Suprapubic skin (tissue), 4 donors: ENCODE data around the gene SYT15. TPM values are rescaled to one million over a fixed set of nuclear protein-coding genes. Genes with fewer than 3 reads are reported as not detected.
A peak's percentile ranks its signal among the peaks of the same experiment; 100 is the strongest.
"Not testable (repeated sequence)": the region's sequence is repeated elsewhere in the genome, so short reads cannot be mapped to it uniquely, and the experiment has no call there.

ENCODE experiments used
- DNase-seq, 2 donors: peaks; one replicate each; pipeline ENCODE4 v3.0.0-alpha.2; 2019; ENCODE audit warnings: low spot score in 2 of 2
- H3K27ac ChIP-seq: fragments of 200-600 bp; sonication (generic); one replicate; pipeline ENCODE4 v1.5.1; 2019
- H3K27me3 ChIP-seq: fragments of 200-600 bp; sonication (generic); one replicate; pipeline ENCODE4 v1.5.1; 2019
- H3K36me3 ChIP-seq: fragments of 200-600 bp; sonication (generic); one replicate; pipeline ENCODE4 v1.5.1; 2019
- H3K4me1 ChIP-seq: fragments of 200-600 bp; sonication (generic); one replicate; pipeline ENCODE4 v1.5.1; 2019
- H3K4me3 ChIP-seq: fragments of 200-600 bp; sonication (generic); one replicate; pipeline ENCODE4 v1.5.1; 2019; ENCODE audit warnings: mild to moderate bottlenecking
- H3K9me3 ChIP-seq: fragments of 200-600 bp; sonication (generic); one replicate; pipeline ENCODE4 v1.5.1; 2019
- EP300 ChIP-seq: sonication (generic); formaldehyde crosslinking; IDR thresholded peaks from one replicate; pipeline ENCODE4 v1.6.1; 2017; ENCODE audit warnings: antibody characterized with exemption
- POLR2A ChIP-seq, 2 donors: fragments of 450-650 bp; IDR thresholded peaks; one replicate each; pipeline ENCODE4 v1.6.1; 2017; ENCODE audit warnings: antibody characterized with exemption in 2 of 2, mild to moderate bottlenecking in 2 of 2, moderate library complexity in 2 of 2
- POLR2AphosphoS5 ChIP-seq, 3 donors: sonication (generic); formaldehyde crosslinking; IDR thresholded peaks; one replicate each; pipeline ENCODE4 v1.6.1; 2017; ENCODE audit warnings: antibody characterized with exemption in 3 of 3
- WGBS: methylation state at CpG from one replicate; pipeline ENCODE4 v1.1.5; 2018; 5-methylcytosine and 5-hydroxymethylcytosine counted together
- total RNA-seq, 4 donors: library from RNA; depleted of rRNA; stranded (reverse); fragments of >200 nt; gene quantifications; one replicate each; pipeline ENCODE4 v1.1.0, GENCODE V29; 2016
- TF ChIP-seq, protein P1 (sequence below), 2 donors: fragments of 200-600 bp in 1 of 2; fragments of 450-650 bp in 1 of 2; sonication (generic) in 1 of 2; IDR thresholded peaks; one replicate each; pipeline ENCODE4 v1.5.1; 2016 to 2019; ENCODE audit warnings: antibody characterized with exemption in 2 of 2, mild to moderate bottlenecking in 1 of 2, moderate library complexity in 1 of 2

Gene SYT15
- total RNA-seq, 4 donors from 2014 or later = 0.26 to 4.0 (median 2.6) TPM

DNA sequence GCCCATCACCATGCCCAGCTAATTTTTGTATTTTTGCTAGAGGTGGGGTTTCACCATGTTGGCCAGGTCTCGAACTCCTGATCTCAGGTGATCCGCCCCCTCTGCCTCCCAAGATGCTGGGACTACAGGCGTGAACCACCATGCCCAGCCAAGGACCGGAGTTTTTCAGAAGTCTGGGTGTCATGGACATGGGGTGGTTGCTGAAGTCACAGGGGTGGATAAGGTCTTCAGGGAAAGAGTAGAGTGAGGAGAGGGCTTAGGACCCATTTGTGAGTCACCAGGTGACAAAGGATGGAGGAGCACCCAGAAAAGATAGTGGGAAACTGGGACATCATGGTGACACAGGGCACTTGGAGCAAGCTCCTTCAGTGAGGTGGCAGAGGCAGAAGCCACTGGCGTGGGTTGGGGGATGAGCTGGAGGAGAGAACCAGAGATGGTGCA, 19.7 kb upstream of the SYT15 start:
- H3K36me3 ChIP-seq = no peaks in the 10 kb centered on the region
- DNase-seq = peak; percentile 52 to 75
- WGBS = 93% methylated on average over 5 of the region's 5 CpGs
- no peak overlapping the region for H3K27ac ChIP-seq
- TF ChIP-seq POLR2A (IDR thresholded peaks at IDR 0.05) (no peak), EP300 (no peak), POLR2AphosphoS5 (IDR thresholded peaks at IDR 0.05) (no peak)
- TF ChIP-seq, protein P1, sequence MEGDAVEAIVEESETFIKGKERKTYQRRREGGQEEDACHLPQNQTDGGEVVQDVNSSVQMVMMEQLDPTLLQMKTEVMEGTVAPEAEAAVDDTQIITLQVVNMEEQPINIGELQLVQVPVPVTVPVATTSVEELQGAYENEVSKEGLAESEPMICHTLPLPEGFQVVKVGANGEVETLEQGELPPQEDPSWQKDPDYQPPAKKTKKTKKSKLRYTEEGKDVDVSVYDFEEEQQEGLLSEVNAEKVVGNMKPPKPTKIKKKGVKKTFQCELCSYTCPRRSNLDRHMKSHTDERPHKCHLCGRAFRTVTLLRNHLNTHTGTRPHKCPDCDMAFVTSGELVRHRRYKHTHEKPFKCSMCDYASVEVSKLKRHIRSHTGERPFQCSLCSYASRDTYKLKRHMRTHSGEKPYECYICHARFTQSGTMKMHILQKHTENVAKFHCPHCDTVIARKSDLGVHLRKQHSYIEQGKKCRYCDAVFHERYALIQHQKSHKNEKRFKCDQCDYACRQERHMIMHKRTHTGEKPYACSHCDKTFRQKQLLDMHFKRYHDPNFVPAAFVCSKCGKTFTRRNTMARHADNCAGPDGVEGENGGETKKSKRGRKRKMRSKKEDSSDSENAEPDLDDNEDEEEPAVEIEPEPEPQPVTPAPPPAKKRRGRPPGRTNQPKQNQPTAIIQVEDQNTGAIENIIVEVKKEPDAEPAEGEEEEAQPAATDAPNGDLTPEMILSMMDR (IDR thresholded peaks at IDR 0.05) = no peak
- no peaks in the 10 kb centered on the region for H3K9me3 ChIP-seq
- peaks cover 64% of the 10 kb centered on the region for H3K27me3 ChIP-seq
- H3K4me1 ChIP-seq = peaks cover 19% of the 10 kb centered on the region
- no peak overlapping the region for H3K4me3 ChIP-seq

GRCh38 chr10:46560381-46560780, 18.5 kb upstream of the SYT15 start:
- Histone ChIP-seq H3K4me3 (no peak overlapping the region), H3K27ac (no peak overlapping the region), H3K9me3 (no peaks in the 10 kb centered on the region), H3K4me1 (peaks cover 17% of the 10 kb centered on the region), H3K36me3 (no peaks in the 10 kb centered on the region), H3K27me3 (peaks cover 56% of the 10 kb centered on the region)
- WGBS = 81% methylated on average over 5 of the region's 5 CpGs
- DNase-seq = peak; percentile 64 to 74
- TF ChIP-seq EP300 = no peak
- TF ChIP-seq, protein P1 (IDR thresholded peaks at IDR 0.05) = no peak
- no peak for TF ChIP-seq POLR2A (IDR thresholded peaks at IDR 0.05)
- TF ChIP-seq POLR2AphosphoS5 (IDR thresholded peaks at IDR 0.05) = no peak

GRCh38 chr10:46560952-46561351, 18.0 kb upstream of the SYT15 start:
- Histone ChIP-seq H3K36me3 (no peaks in the 10 kb centered on the region), H3K4me1 (peaks cover 11% of the 10 kb centered on the region), H3K4me3 (no peak overlapping the region), H3K9me3 (no peaks in the 10 kb centered on the region), H3K27ac (no peak overlapping the region), H3K27me3 (peaks cover 51% of the 10 kb centered on the region)
- 63% methylated on average over 1 of the region's 1 CpG for WGBS
- TF ChIP-seq POLR2AphosphoS5 (IDR thresholded peaks at IDR 0.05) (no peak), POLR2A (IDR thresholded peaks at IDR 0.05) (no peak), EP300 (no peak)
- TF ChIP-seq, protein P1 (IDR thresholded peaks at IDR 0.05) = no peak
- peak in 1 of 2 donors; percentile 46 for DNase-seq

- peak; percentile 71 to 81 for DNase-seq
- TF ChIP-seq, protein P1 (IDR thresholded peaks at IDR 0.05) = peak; percentile 55 to 58
- not testable (repeated sequence) for H3K36me3 ChIP-seq, H3K9me3 ChIP-seq, H3K27ac ChIP-seq, H3K4me3 ChIP-seq, H3K27me3 ChIP-seq, H3K4me1 ChIP-seq
- 7% methylated on average over 4 of the region's 6 CpGs for WGBS
These were observed 13.2 kb upstream of the SYT15 start for GRCh38 chr10:46565591-46566332.

DNA sequence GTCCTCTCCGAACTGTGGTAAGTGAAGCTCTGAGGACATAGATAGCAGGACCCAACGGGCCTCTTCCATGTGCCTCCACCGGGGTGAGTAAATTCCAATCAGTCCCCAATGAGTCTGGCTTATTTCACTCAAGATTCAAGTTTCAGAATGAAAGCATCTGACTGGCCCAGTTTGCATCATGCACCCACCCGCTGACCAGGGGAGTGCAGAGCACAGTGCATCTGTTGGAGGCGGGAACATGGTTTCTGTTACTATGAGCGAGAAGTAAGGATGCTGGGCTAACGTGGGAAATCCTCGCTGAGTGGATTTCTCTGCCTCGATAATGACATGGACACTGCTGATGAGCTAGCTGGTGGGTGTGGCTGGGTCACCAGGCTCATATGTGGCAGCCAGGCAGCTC, 11.8 kb upstream of the SYT15 start:
- H3K9me3 ChIP-seq, H3K27ac ChIP-seq, H3K36me3 ChIP-seq, H3K27me3 ChIP-seq, H3K4me3 ChIP-seq, H3K4me1 ChIP-seq: not testable (repeated sequence)
- 88% methylated on average over 3 of the region's 9 CpGs for WGBS
- DNase-seq = peak in 1 of 2 donors; percentile 25

- not testable (repeated sequence) for H3K36me3 ChIP-seq, H3K4me3 ChIP-seq, H3K4me1 ChIP-seq, H3K27ac ChIP-seq, DNase-seq, H3K9me3 ChIP-seq, H3K27me3 ChIP-seq
- no CpG with 5 or more reads among the region's 2 CpGs for WGBS
These were observed 8.3 kb upstream of the SYT15 start for GRCh38 chr10:46570655-46571054.

GRCh38 chr10:46572765-46573164, 6.2 kb upstream of the SYT15 start:
- H3K4me1 ChIP-seq, H3K27me3 ChIP-seq, H3K27ac ChIP-seq, H3K4me3 ChIP-seq, H3K9me3 ChIP-seq, H3K36me3 ChIP-seq: not testable (repeated sequence)
- no CpG with 5 or more reads among the region's 4 CpGs for WGBS
- peak in 1 of 2 donors; percentile 27 for DNase-seq

GRCh38 chr10:46573314-46573713, 5.6 kb upstream of the SYT15 start:
- not testable (repeated sequence) for H3K27me3 ChIP-seq, H3K36me3 ChIP-seq, H3K9me3 ChIP-seq, H3K27ac ChIP-seq, DNase-seq, H3K4me1 ChIP-seq, H3K4me3 ChIP-seq
- WGBS = 22% methylated on average over 3 of the region's 5 CpGs

DNA sequence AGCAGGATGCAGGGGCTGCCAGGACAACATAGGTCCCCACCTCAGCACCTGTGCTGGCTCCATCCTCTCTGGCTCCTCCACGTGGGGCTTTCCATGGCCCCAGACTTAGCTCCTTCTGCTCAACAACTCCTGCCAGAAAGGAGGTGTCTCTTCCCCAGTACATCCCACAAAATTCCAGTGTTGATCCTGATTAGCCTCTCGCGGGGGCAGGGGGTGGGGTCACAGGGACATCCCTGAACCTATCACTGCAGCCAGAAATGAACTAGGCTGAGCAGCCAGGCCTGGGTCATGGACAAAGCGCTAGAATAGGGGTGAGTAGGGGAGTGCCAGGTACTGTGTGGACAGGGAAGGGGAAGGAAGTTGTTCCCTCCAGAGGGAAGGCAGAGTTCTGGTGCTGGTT, 5.0 kb upstream of the SYT15 start:
- H3K27ac ChIP-seq = not testable (repeated sequence)

More for the DNA sequence above, 5.0 kb upstream of the SYT15 start:
- H3K9me3 ChIP-seq, H3K4me1 ChIP-seq, H3K4me3 ChIP-seq, H3K36me3 ChIP-seq, H3K27me3 ChIP-seq: not testable (repeated sequence)
- peak in 1 of 2 donors; percentile 41 for DNase-seq
- no CpG with 5 or more reads among the region's 4 CpGs for WGBS
